Prostate gland (tissue), 2 donors: ENCODE results near the gene GUCY2C. TPM values are rescaled to one million over a fixed set of nuclear protein-coding genes. Genes with fewer than 3 reads are reported as not detected.

Source experiments
- DNase-seq: peaks from one replicate; pipeline ENCODE4 v3.0.0-alpha.2; 2019; ENCODE audit warnings: low spot score
- H3K27ac ChIP-seq, 2 donors: fragments of 200-600 bp; sonication (generic); 2 replicates each; pipeline ENCODE4 v1.5.1; 2017 to 2019
- H3K27me3 ChIP-seq: fragments of 200-600 bp; sonication (generic); replicated peaks from 2 replicates; pipeline ENCODE4 v1.5.1; 2019; ENCODE audit not compliant: insufficient read depth
- H3K36me3 ChIP-seq, 2 donors: fragments of 200-600 bp; sonication (generic); 1 replicate in 1 of 2; 2 replicates in 1 of 2; pipeline versions ENCODE4 v1.5.1 to v1.8.1; 2017 to 2019
- H3K4me1 ChIP-seq: fragments of 200-600 bp; sonication (generic); replicated peaks from 2 replicates; pipeline ENCODE4 v1.5.1; 2019
- H3K4me3 ChIP-seq, 2 donors: fragments of 200-600 bp; sonication (generic); 2 replicates each; pipeline ENCODE4 v1.5.1; 2017 to 2019
- H3K9me3 ChIP-seq: fragments of 200-600 bp; sonication (generic); 2 replicates; pipeline ENCODE4 v1.5.1; 2017
- POLR2A ChIP-seq: fragments of 450-650 bp; IDR thresholded peaks from one replicate; pipeline ENCODE4 v1.6.1; 2016; ENCODE audit warnings: antibody characterized with exemption, mild to moderate bottlenecking
- POLR2AphosphoS5 ChIP-seq: sonication (generic); formaldehyde crosslinking; IDR thresholded peaks from one replicate; pipeline ENCODE4 v1.6.1; 2017; ENCODE audit warnings: antibody characterized with exemption
- WGBS: methylation state at CpG from one replicate; pipeline ENCODE4 v1.1.5; 2018; 5-methylcytosine and 5-hydroxymethylcytosine counted together
- intact Hi-C: fragments of 100-400 bp; cut with DNase I; formaldehyde crosslinking; loops from one replicate; pipeline ENCODE4 v1.14.2; 2022
- total RNA-seq, 2 donors: library from RNA; depleted of rRNA; stranded (reverse); fragments of >200 nt; gene quantifications; one replicate each; pipeline ENCODE4 v1.1.0, GENCODE V29; 2016
- TF ChIP-seq, protein P1 (sequence below), 4 experiments: fragments of 200-600 bp in 2 of 4; fragments of 450-650 bp in 2 of 4; sonication (generic) in 2 of 4; IDR thresholded peaks; 1 replicate in 3 of 4; 2 replicates in 1 of 4; pipeline ENCODE4 v1.5.1; 2016 to 2019; ENCODE audit warnings: antibody characterized with exemption in 4 of 4, mild to moderate bottlenecking in 2 of 4, moderate library complexity in 2 of 4

Gene GUCY2C
- total RNA-seq, 2 donors from 2014 or later = 0.11 TPM; not detected in 1

DNA sequence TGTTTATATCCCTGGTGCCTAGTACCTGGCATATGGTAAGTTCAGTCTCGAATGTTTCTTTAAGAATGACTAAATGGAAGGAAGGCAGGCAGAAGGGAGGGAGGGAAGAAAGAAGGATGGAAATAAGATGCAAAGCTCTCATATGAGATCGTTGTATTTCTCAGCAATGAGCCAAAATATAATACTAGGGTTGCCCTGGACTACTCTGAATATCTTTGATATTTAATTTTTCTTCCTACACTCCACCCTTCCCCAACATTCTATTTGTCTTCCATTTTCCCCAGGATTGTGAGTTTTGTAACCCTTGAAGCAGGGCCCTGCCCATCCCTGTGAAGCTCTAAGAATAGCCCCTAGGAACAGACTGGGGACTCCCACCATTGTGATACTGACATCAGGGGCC lies 43.9 kb downstream of the GUCY2C start:
- no peak for TF ChIP-seq POLR2A
- Histone ChIP-seq H3K27ac (no peak overlapping the region), H3K4me3 (no peak overlapping the region), H3K27me3 (no peaks in the 10 kb centered on the region), H3K9me3 (no peaks in the 10 kb centered on the region), H3K36me3 (no peaks in the 10 kb centered on the region), H3K4me1 (no peaks in the 10 kb centered on the region)
- 94% methylated on average over 2 of the region's 2 CpGs for WGBS
- intact Hi-C loops = no loop called here
- no peak for DNase-seq

DNA sequence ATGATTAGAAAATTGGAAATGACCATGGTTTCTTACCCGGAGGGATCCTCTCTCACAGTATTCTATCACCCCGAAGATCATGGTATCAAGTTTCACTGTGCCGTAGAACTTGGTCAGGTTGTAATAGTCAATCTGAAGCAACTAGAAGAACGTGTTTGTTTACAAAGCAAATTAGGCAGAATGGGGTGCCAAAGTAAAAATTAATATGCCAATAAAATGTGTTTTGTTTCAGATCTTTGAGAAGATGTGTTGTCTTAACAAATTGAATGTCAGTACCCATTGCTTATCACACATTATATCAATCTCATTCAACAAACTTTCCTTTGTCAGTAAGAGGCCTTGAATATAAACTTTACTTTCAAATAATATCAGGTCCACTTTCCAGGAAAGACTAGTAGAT lies 45.0 kb downstream of the GUCY2C start:
- no peaks in the 10 kb centered on the region for H3K27me3 ChIP-seq
- WGBS = 16% methylated on average over 4 of the region's 4 CpGs
- H3K36me3 ChIP-seq = no peaks in the 10 kb centered on the region
- no peaks in the 10 kb centered on the region for H3K4me1 ChIP-seq
- no peak overlapping the region for H3K4me3 ChIP-seq
- TF ChIP-seq POLR2AphosphoS5 = no peak
- TF ChIP-seq POLR2A = no peak
- intact Hi-C loops = no loop called here
- no peak for DNase-seq
- H3K27ac ChIP-seq = no peak overlapping the region
- H3K9me3 ChIP-seq = no peaks in the 10 kb centered on the region

DNA sequence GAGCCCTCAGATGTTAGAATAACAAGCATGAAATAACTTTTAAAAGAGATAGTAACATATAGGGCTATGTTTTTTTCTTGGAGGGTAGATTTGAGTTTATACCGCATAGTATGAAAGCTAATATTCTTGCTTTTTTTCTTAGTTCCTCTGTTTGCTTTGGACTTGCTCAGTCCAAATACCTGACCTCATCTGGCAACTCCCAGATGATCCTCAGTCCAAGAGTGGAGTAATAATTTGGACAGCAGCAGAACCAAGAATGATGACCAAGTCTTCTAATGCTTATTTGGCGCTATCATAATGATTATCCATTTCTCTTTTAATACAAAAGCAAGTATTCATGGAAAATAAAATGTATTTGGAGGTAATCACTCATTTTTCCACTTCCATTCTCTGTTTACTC lies 45.6 kb downstream of the GUCY2C start:
- Histone ChIP-seq H3K4me3 (no peak overlapping the region), H3K36me3 (no peaks in the 10 kb centered on the region), H3K27me3 (no peaks in the 10 kb centered on the region), H3K27ac (no peak overlapping the region), H3K9me3 (no peaks in the 10 kb centered on the region), H3K4me1 (no peaks in the 10 kb centered on the region)
- 58% methylated on average over 2 of the region's 2 CpGs for WGBS
- intact Hi-C loops = no loop called here
- no peak for DNase-seq
- TF ChIP-seq, protein P1, sequence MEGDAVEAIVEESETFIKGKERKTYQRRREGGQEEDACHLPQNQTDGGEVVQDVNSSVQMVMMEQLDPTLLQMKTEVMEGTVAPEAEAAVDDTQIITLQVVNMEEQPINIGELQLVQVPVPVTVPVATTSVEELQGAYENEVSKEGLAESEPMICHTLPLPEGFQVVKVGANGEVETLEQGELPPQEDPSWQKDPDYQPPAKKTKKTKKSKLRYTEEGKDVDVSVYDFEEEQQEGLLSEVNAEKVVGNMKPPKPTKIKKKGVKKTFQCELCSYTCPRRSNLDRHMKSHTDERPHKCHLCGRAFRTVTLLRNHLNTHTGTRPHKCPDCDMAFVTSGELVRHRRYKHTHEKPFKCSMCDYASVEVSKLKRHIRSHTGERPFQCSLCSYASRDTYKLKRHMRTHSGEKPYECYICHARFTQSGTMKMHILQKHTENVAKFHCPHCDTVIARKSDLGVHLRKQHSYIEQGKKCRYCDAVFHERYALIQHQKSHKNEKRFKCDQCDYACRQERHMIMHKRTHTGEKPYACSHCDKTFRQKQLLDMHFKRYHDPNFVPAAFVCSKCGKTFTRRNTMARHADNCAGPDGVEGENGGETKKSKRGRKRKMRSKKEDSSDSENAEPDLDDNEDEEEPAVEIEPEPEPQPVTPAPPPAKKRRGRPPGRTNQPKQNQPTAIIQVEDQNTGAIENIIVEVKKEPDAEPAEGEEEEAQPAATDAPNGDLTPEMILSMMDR (IDR thresholded peaks at IDR 0.05) = no peak
- TF ChIP-seq POLR2AphosphoS5 (no peak), POLR2A (no peak)

DNA sequence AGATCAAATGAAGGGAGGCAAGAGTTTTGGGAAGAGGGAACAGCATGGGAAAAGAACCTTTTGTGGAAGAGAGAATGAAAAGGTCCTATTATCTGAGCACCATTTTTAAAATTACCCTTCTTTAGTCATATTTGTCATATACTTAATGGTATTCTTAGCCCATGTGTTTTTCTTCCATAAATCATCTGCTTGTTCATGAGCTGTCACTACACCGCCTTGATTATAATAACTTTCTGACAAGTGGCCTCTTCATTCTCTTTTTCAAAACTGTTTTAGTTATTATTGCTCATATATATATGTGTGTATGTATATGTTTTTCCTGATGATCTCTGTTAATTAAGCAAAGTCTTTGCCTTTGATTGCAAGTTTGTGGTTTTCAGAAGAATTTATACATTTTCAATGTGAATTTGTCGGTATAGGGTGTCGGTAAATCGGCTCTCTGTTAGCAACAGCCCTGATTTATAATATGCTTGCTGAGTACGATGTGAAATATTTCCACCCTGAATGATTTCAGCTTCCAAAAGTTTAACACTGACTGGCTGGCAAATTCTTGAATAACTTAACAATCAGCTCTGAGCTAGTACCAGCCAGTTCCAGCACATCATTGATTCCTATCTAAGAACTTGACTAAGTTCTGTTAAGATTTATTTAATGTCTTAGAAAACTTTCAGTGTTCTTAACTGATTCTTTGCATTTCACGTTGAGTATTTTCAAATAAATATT lies 49.2 kb downstream of the GUCY2C start:
- no peaks in the 10 kb centered on the region for H3K4me1 ChIP-seq
- no peaks in the 10 kb centered on the region for H3K27me3 ChIP-seq
- intact Hi-C loops = no loop called here
- DNase-seq = no peak
- H3K9me3 ChIP-seq = no peaks in the 10 kb centered on the region
- no peak overlapping the region for H3K4me3 ChIP-seq
- H3K27ac ChIP-seq = no peak overlapping the region
- 76% methylated on average over 6 of the region's 6 CpGs for WGBS
- no peaks in the 10 kb centered on the region for H3K36me3 ChIP-seq
- TF ChIP-seq, protein P1 (IDR thresholded peaks at IDR 0.05) = no peak
- TF ChIP-seq POLR2AphosphoS5 = no peak
- TF ChIP-seq POLR2A = no peak

DNA sequence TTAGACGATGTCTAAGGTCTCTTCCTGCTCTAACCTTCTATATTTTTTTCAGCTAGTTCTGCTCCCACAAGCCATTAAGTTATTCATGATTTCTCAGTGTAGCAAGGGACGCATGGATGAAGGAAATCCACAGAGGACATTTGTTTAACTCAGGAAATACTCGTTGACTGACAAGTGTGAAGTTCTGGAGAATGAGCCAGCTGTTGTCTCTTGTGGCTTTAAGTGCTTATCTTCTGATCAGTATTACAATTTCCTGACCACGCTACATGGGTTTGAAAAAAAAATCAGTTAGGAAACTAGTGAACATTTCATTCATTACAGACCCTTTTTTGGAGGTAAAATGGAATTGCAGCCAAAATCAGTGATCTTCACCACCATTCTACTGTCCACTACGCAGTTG lies 53.1 kb downstream of the GUCY2C start:
- WGBS = 31% methylated on average over 5 of the region's 5 CpGs
- Histone ChIP-seq H3K4me1 (no peaks in the 10 kb centered on the region), H3K4me3 (no peak overlapping the region), H3K27me3 (no peaks in the 10 kb centered on the region), H3K9me3 (no peaks in the 10 kb centered on the region), H3K27ac (no peak overlapping the region), H3K36me3 (no peaks in the 10 kb centered on the region)
- no peak for DNase-seq
- TF ChIP-seq POLR2A (no peak), POLR2AphosphoS5 (no peak)
- TF ChIP-seq, protein P1 (IDR thresholded peaks at IDR 0.05) = no peak
- intact Hi-C loops = no loop called here

DNA sequence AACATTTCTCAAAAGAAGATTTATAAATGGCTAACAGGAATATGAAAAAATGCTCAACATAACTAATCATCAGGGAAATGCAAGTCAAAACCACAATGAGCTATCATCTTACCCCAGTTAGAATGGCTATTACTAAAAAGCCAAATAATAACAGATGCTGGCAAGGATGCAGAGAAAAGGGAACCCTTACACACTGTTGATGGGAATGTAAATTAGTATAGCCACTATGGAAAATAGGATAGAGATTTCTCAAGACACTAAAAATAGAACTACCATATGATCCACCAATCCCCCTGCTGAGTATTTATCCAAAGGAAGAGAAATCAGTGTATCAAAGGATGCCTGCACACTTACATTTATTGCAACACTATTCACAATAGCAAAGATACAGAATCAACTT lies 58.3 kb downstream of the GUCY2C start:
- no peak overlapping the region for H3K4me3 ChIP-seq
- TF ChIP-seq POLR2A (no peak), POLR2AphosphoS5 (no peak)
- TF ChIP-seq, protein P1 (IDR thresholded peaks at IDR 0.05) = no peak

More for the DNA sequence above, 58.3 kb downstream of the GUCY2C start:
- Histone ChIP-seq H3K27me3 (no peaks in the 10 kb centered on the region), H3K36me3 (no peaks in the 10 kb centered on the region), H3K4me1 (no peaks in the 10 kb centered on the region), H3K27ac (no peak overlapping the region), H3K9me3 (no peaks in the 10 kb centered on the region)
- no peak for DNase-seq
- intact Hi-C loops = no loop called here
